Caco-2 (cell line): Measurements from ENCODE around the gene SIL1. TPM values are rescaled to one million over a fixed set of nuclear protein-coding genes. Genes with fewer than 3 reads are reported as not detected.
A peak's percentile ranks its signal among the peaks of the same experiment; 100 is the strongest.

Experiments used
- BruUV-seq: library from RNA; stranded (reverse); fragments of 400-500 nt; replicated peaks from 2 replicates; lab custom pipeline; 2021; lab: Mats Ljungman, UMichigan
- CTCF ChIA-PET: fragments of 300-600 bp; sonication (Branson Sonifier 250); formaldehyde crosslinking; loops from one replicate; lab custom pipeline; 2022; ENCODE audit warnings: antibody characterized with exemption; lab: Charles Lee
- POLR2A ChIA-PET: fragments of 300-600 bp; sonication (Branson Sonifier 250); formaldehyde crosslinking; loops from one replicate; lab custom pipeline; 2022; ENCODE audit warnings: antibody characterized with exemption; lab: Charles Lee
- DNase-seq, 2 experiments: peaks; one replicate each; pipeline versions ENCODE4 v3.0.0 to v3.0.0-alpha.2; 2020 to 2022
- H3K27me3 ChIP-seq: replicated peaks from 2 replicates; pipeline ENCODE4 v1.6.0; 2011; ENCODE audit warnings: low read length; ENCODE audit not compliant: control insufficient read depth, insufficient read depth
- H3K36me3 ChIP-seq: 2 replicates; pipeline ENCODE4 v1.5.1; 2011; ENCODE audit warnings: low read length; ENCODE audit not compliant: control insufficient read depth, insufficient read depth
- H3K4me1 ChIP-seq: fragments of 250-450 bp; sonication (Bioruptor Pico); 2 replicates; pipeline ENCODE4 v1.5.1; 2020; ENCODE audit warnings: mild to moderate bottlenecking
- H3K4me3 ChIP-seq: 2 replicates; pipeline ENCODE4 v1.5.1; 2011; ENCODE audit warnings: low read depth, mild to moderate bottlenecking, control low read depth, low read length
- H3K9me3 ChIP-seq: fragments of 250-450 bp; sonication (Bioruptor Pico); 2 replicates; pipeline ENCODE4 v1.5.1; 2020; ENCODE audit warnings: mild to moderate bottlenecking, moderate library complexity
- H3K27ac Mint-ChIP-seq: one replicate; pipeline ENCODE4 v1.8.0; 2022; ENCODE audit warnings: mixed read lengths; ENCODE audit not compliant: unreplicated experiment
- H3K27me3 Mint-ChIP-seq: one replicate; pipeline ENCODE4 v1.8.0; 2022; ENCODE audit warnings: mixed read lengths; ENCODE audit not compliant: insufficient read depth, unreplicated experiment
- H3K36me3 Mint-ChIP-seq: one replicate; pipeline ENCODE4 v1.8.0; 2022; ENCODE audit warnings: mild to moderate bottlenecking, mixed read lengths; ENCODE audit not compliant: insufficient read depth, unreplicated experiment
- H3K4me1 Mint-ChIP-seq: one replicate; pipeline ENCODE4 v1.8.0; 2022; ENCODE audit warnings: low read depth, mixed read lengths; ENCODE audit not compliant: unreplicated experiment
- H3K4me3 Mint-ChIP-seq: one replicate; pipeline ENCODE4 v1.8.0; 2022; ENCODE audit warnings: mild to moderate bottlenecking, moderate library complexity, mixed read lengths; ENCODE audit not compliant: unreplicated experiment
- H3K9me3 Mint-ChIP-seq: one replicate; pipeline ENCODE4 v1.8.0; 2022; ENCODE audit warnings: mixed read lengths; ENCODE audit not compliant: unreplicated experiment
- CTCF ChIP-seq, 2 experiments: fragments of 200-600 bp in 1 of 2; IDR thresholded peaks; 1 replicate in 1 of 2; 2 replicates in 1 of 2; pipeline versions ENCODE4 v1.5.1 to v1.8.0; 2011 to 2022; ENCODE audit warnings: antibody characterized with exemption in 1 of 2, control low read depth in 1 of 2, inconsistent platforms in 1 of 2, low read depth in 1 of 2, low read length in 1 of 2, mild to moderate bottlenecking in 1 of 2, moderate library complexity in 1 of 2; ENCODE audit not compliant: insufficient read depth in 1 of 2, severe bottlenecking in 1 of 2, unreplicated experiment in 1 of 2
- intact Hi-C: fragments of 100-400 bp; cut with micrococcal nuclease; formaldehyde crosslinking; loops from one replicate; pipeline ENCODE4 v1.10.0; 2022; ENCODE audit not compliant: unreplicated experiment
- total RNA-seq: library from RNA; stranded (reverse); gene quantifications from 2 replicates; pipeline ENCODE4 v1.2.3, GENCODE V29; 2022

The SIL1 gene
- total RNA-seq, 1 experiment from 2014 or later = 29.7 TPM

GRCh38 chr5:138929571-138929955 is 268.6 kb downstream of the SIL1 start:
- TF ChIP-seq CTCF (IDR thresholded peaks at IDR 0.05; ENCODE audit: insufficient read depth in 1 of 2, low read depth in 1 of 2, low read length in 1 of 2, severe bottlenecking in 1 of 2, unreplicated experiment in 1 of 2) = no peak
- Mint-ChIP-seq H3K4me3 (no peak overlapping the region), H3K27ac (no peak overlapping the region), H3K9me3 (no peaks in the 10 kb centered on the region), H3K36me3 (peaks cover 83% of the 10 kb centered on the region), H3K27me3 (no peaks in the 10 kb centered on the region), H3K4me1 (no peaks in the 10 kb centered on the region)
- no TSS peak for BruUV-seq
- Histone ChIP-seq H3K36me3 (peaks cover 10% of the 10 kb centered on the region), H3K9me3 (no peaks in the 10 kb centered on the region), H3K4me1 (no peaks in the 10 kb centered on the region), H3K4me3 (no peak overlapping the region), H3K27me3 (no peaks in the 10 kb centered on the region)
- CTCF ChIA-PET = interaction anchor here (0.5 kb wide), 1 partner anchor 37 kb away, joined by 3 read pairs; no protein-coding TSS in a partner anchor
- intact Hi-C loops = no loop called here
- POLR2A ChIA-PET = no interaction called here
- no peak for DNase-seq

- H3K27me3 Mint-ChIP-seq = no peaks in the 10 kb centered on the region
- no peak overlapping the region for H3K27ac Mint-ChIP-seq
- no peaks in the 10 kb centered on the region for H3K4me1 ChIP-seq
- no peak overlapping the region for H3K4me3 ChIP-seq
- no peaks in the 10 kb centered on the region for H3K4me1 Mint-ChIP-seq
- no peak overlapping the region for H3K4me3 Mint-ChIP-seq
- DNase-seq = no peak
- no peak for TF ChIP-seq CTCF (IDR thresholded peaks at IDR 0.05; ENCODE audit: insufficient read depth in 1 of 2, low read depth in 1 of 2, low read length in 1 of 2, severe bottlenecking in 1 of 2, unreplicated experiment in 1 of 2)
- peaks cover 85% of the 10 kb centered on the region for H3K36me3 Mint-ChIP-seq
- peaks cover 10% of the 10 kb centered on the region for H3K36me3 ChIP-seq
- H3K27me3 ChIP-seq = no peaks in the 10 kb centered on the region
- ChIA-PET CTCF (no interaction called here), POLR2A (no interaction called here)
- H3K9me3 Mint-ChIP-seq = no peaks in the 10 kb centered on the region
- intact Hi-C loops = no loop called here
- BruUV-seq = no TSS peak
- H3K9me3 ChIP-seq = no peaks in the 10 kb centered on the region
Observed at GRCh38 chr5:138927979-138928378, 270.2 kb downstream of the SIL1 start.

- POLR2A ChIA-PET = no interaction called here
- Mint-ChIP-seq H3K9me3 (no peaks in the 10 kb centered on the region), H3K36me3 (peaks cover 85% of the 10 kb centered on the region), H3K27ac (peak overlapping the region; percentile 21), H3K4me3 (no peak overlapping the region), H3K4me1 (no peaks in the 10 kb centered on the region), H3K27me3 (no peaks in the 10 kb centered on the region)
- no peak for DNase-seq
- Histone ChIP-seq H3K27me3 (no peaks in the 10 kb centered on the region), H3K4me3 (no peak overlapping the region), H3K9me3 (no peaks in the 10 kb centered on the region), H3K36me3 (peaks cover 9% of the 10 kb centered on the region), H3K4me1 (no peaks in the 10 kb centered on the region)
- no TSS peak for BruUV-seq
- CTCF ChIA-PET = no interaction called here
- no peak for TF ChIP-seq CTCF (IDR thresholded peaks at IDR 0.05; ENCODE audit: insufficient read depth in 1 of 2, low read depth in 1 of 2, low read length in 1 of 2, severe bottlenecking in 1 of 2, unreplicated experiment in 1 of 2)
- intact Hi-C loops = no loop called here
Observed at GRCh38 chr5:138927544-138927943, 270.6 kb downstream of the SIL1 start.
